SU-DHL-6 (cell line): ENCODE measurements around the gene AGAP1.

Source experiments
- H2AFZ ChIP-seq: fragments of 200-600 bp; sonication (generic); 2 replicates; pipeline ENCODE4 v1.6.1; 2014; ENCODE audit warnings: low read depth, mild to moderate bottlenecking, moderate library complexity, mixed read lengths, antibody characterized with exemption, low read length; ENCODE audit not compliant: severe bottlenecking
- H3F3A ChIP-seq: fragments of 200-600 bp; shearing (Covaris generic); 2 replicates; pipeline ENCODE4 v1.6.0; 2016; ENCODE audit warnings: antibody characterized with exemption, mild to moderate bottlenecking; ENCODE audit not compliant: insufficient read depth
- H3K27ac ChIP-seq: fragments of 200-600 bp; sonication (generic); 2 replicates; pipeline ENCODE4 v1.5.1; 2016; ENCODE audit warnings: low read depth, mild to moderate bottlenecking, low read length, moderate library complexity, mixed read lengths
- H3K27me3 ChIP-seq: fragments of 200-600 bp; sonication (generic), shearing (Covaris generic); 2 replicates; pipeline ENCODE4 v1.6.0; 2014; ENCODE audit warnings: mild to moderate bottlenecking, low read length
- H3K36me3 ChIP-seq: fragments of 200-600 bp; sonication (generic); 2 replicates; pipeline ENCODE4 v1.6.1; 2014; ENCODE audit warnings: mild to moderate bottlenecking, low read length, mixed read lengths
- H3K4me2 ChIP-seq: fragments of 300-600, 200-600 bp; shearing (Covaris generic), sonication (generic); 2 replicates; pipeline ENCODE4 v1.6.0; 2014; ENCODE audit warnings: low read length, low read depth, mild to moderate bottlenecking; ENCODE audit not compliant: poor library complexity, severe bottlenecking
- H3K4me3 ChIP-seq: fragments of 200-600 bp; sonication (generic); 2 replicates; pipeline ENCODE4 v1.5.1; 2014; ENCODE audit warnings: antibody characterized with exemption, low read length, mild to moderate bottlenecking, mixed read lengths; ENCODE audit not compliant: insufficient read depth, poor library complexity, severe bottlenecking
- H3K79me2 ChIP-seq: fragments of 200-600 bp; sonication (generic); 2 replicates; pipeline ENCODE4 v1.6.1; 2014; ENCODE audit warnings: mild to moderate bottlenecking, low read length, moderate library complexity; ENCODE audit not compliant: insufficient read depth
- H3K9ac ChIP-seq: fragments of 200-600 bp; sonication (generic); 2 replicates; pipeline ENCODE4 v1.7.0; 2014; ENCODE audit warnings: mild to moderate bottlenecking, low read length
- H3K9me2 ChIP-seq: fragments of 200-600 bp; sonication (generic); replicated peaks from 2 replicates; pipeline ENCODE4 v1.6.1; 2014; ENCODE audit warnings: low read length; ENCODE audit not compliant: insufficient read depth
- H3K9me3 ChIP-seq: fragments of 200-600 bp; sonication (generic); 2 replicates; pipeline ENCODE4 v1.6.1; 2014; ENCODE audit warnings: low read length, mixed read lengths; ENCODE audit not compliant: insufficient read depth
- H4K20me1 ChIP-seq: fragments of 200-600 bp; sonication (generic); 2 replicates; pipeline ENCODE4 v1.6.1; 2014; ENCODE audit warnings: low read depth, mild to moderate bottlenecking, antibody characterized with exemption, low read length, moderate library complexity, mixed read lengths
- CTCF ChIP-seq: fragments of 200-600 bp; sonication (generic); IDR thresholded peaks from one replicate; pipeline ENCODE4 v1.5.1; 2017; ENCODE audit warnings: antibody characterized with exemption, mild to moderate bottlenecking, low read length, moderate library complexity; ENCODE audit not compliant: insufficient read depth, poor library complexity, severe bottlenecking
- EZH2phosphoT487 ChIP-seq: fragments of 200-600 bp; sonication (generic), shearing (Covaris generic); conservative IDR thresholded peaks from 2 replicates; pipeline ENCODE4 v1.6.1; 2018; ENCODE audit warnings: mild to moderate bottlenecking, antibody characterized with exemption, low read length, moderate library complexity, mixed read lengths

Gene AGAP1

GRCh38 chr2:236063994-236064393 is 570.2 kb downstream of the AGAP1 start:
- H3K9me2 ChIP-seq = no peaks in the 10 kb centered on the region
- H3K9ac ChIP-seq = no peak overlapping the region
- H3F3A ChIP-seq = no peaks in the 10 kb centered on the region
- no peaks in the 10 kb centered on the region for H3K27me3 ChIP-seq
- no peaks in the 10 kb centered on the region for H3K9me3 ChIP-seq
- no peaks in the 10 kb centered on the region for H3K36me3 ChIP-seq
- H2AFZ ChIP-seq = no peak overlapping the region
- no peak overlapping the region for H3K4me2 ChIP-seq
- no peaks in the 10 kb centered on the region for H3K79me2 ChIP-seq
- H3K27ac ChIP-seq = no peak overlapping the region
- H3K4me3 ChIP-seq = no peak overlapping the region
- TF ChIP-seq EZH2phosphoT487 (no peak), CTCF (no peak)
- H4K20me1 ChIP-seq = no peaks in the 10 kb centered on the region

GRCh38 chr2:236065314-236066160 is 571.7 kb downstream of the AGAP1 start:
- no peak overlapping the region for H3K4me3 ChIP-seq
- no peak overlapping the region for H3K9ac ChIP-seq
- H3K79me2 ChIP-seq = no peaks in the 10 kb centered on the region
- no peak overlapping the region for H3K27ac ChIP-seq
- no peak overlapping the region for H2AFZ ChIP-seq
- no peaks in the 10 kb centered on the region for H3K9me2 ChIP-seq
- H3K9me3 ChIP-seq = no peaks in the 10 kb centered on the region
- TF ChIP-seq CTCF (no peak), EZH2phosphoT487 (no peak)
- no peak overlapping the region for H3K4me2 ChIP-seq
- H3K36me3 ChIP-seq = no peaks in the 10 kb centered on the region
- no peaks in the 10 kb centered on the region for H4K20me1 ChIP-seq
- no peaks in the 10 kb centered on the region for H3K27me3 ChIP-seq
- H3F3A ChIP-seq = no peaks in the 10 kb centered on the region

GRCh38 chr2:236070236-236070635 is 576.4 kb downstream of the AGAP1 start:
- Histone ChIP-seq H3K79me2 (no peaks in the 10 kb centered on the region), H3K4me2 (no peak overlapping the region), H2AFZ (no peak overlapping the region), H3K4me3 (no peak overlapping the region), H3K9me3 (no peaks in the 10 kb centered on the region), H3K9me2 (no peaks in the 10 kb centered on the region), H4K20me1 (no peaks in the 10 kb centered on the region), H3K36me3 (no peaks in the 10 kb centered on the region), H3K27me3 (no peaks in the 10 kb centered on the region), H3F3A (no peaks in the 10 kb centered on the region), H3K27ac (no peak overlapping the region), H3K9ac (no peak overlapping the region)
- TF ChIP-seq EZH2phosphoT487 = no peak
- TF ChIP-seq CTCF = no peak
